Kidney tubule cell (primary cell): Measurements from ENCODE around the gene RPP38.

Experiments used
- DNase-seq: peaks from one replicate; pipeline ENCODE4 v3.0.0-alpha.2; 2018; ENCODE audit warnings: low spot score

The RPP38 gene

GRCh38 chr10:15112657-15113056 lies 15.5 kb downstream of the RPP38 start:
- no peak for DNase-seq

GRCh38 chr10:15113766-15114165 lies 16.6 kb downstream of the RPP38 start:
- no peak for DNase-seq

DNA sequence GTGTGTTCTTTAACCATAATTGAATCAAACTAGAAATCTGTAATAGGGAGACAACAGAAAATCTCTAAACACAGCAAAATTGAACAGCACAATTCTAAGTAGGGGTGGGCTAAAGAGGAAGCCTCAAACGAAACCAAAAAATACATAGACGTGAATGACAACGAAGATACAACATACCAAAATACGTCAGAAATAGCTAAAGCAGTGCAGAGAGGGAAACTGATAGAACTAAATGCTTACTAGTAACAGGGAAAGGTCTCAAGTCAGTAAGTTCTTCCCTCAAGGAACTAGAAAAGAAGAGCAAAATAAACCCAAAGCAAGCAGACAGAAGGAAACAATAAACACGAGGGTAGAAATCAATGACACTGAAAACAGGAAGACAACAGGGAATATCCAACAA lies 19.1 kb downstream of the RPP38 start:
- DNase-seq, result no peak

DNA sequence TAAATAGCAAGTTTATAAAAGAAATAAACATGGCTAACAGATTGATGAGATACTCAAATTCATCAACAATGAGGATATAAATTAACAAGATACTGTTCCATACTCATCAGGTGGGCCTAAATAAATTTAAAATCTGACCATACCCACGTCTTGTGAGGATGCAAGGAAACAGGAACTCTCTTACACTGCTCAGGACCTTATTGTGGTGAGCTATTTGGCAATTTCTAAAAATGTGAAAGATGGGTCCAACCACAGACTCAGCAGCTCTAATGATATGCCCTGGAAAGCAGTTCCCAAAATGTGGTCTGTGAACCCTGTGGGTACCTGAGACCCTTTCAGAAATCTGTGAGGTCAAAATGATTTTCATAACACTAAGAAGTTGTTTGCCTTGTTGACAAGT lies 21.5 kb downstream of the RPP38 start:
- no peak for DNase-seq

DNA sequence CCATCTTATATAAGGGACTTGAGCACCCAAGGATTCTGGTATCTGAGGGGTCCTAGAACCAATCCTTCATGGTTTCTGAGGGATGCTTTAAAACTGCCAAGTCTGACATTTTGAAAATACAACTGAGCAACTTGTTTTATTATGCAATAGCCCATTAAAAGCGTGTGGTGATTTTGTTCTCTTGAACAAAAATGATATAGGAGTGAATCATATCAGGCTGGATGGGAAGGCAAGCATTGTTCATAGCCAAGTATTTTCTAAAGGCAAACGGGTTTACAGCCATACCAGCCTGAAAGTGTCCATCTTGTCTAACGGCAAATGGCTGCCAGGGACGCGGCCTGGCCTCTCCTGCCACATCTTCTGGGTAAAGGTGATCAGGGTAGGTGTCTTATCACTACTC lies 23.4 kb downstream of the RPP38 start:
- no peak for DNase-seq

- DNase-seq, result no peak
Measured at GRCh38 chr10:15121707-15122106, 24.6 kb downstream of the RPP38 start.

DNA sequence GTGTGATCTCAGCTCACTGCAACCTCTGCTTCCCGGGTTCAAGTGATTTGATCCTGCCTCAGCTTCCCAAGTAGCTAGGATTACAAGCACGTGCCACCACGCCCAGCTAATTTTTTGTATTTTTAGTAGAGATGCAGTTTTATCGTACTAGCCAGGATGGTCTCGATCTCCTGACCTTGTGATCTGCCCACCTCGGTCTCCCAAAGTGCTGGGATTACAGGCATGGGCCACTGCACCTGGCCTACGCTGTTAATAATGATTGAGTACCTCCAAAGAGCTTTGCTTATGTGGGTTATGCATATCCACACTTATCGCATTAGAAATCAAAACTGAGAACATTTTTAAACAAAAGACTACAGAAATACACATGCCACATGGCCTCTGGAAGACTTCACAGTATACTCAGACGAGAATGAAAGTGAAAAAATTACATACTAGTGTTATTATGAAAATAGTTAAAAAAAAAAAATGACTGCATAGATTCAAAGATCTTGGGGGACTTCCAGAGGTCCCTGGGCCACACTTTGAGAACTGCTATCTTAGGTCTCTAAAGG lies 25.4 kb downstream of the RPP38 start:
- DNase-seq, result no peak

- DNase-seq, result no peak
Measured at GRCh38 chr10:15123749-15124184, 26.6 kb downstream of the RPP38 start.

DNA sequence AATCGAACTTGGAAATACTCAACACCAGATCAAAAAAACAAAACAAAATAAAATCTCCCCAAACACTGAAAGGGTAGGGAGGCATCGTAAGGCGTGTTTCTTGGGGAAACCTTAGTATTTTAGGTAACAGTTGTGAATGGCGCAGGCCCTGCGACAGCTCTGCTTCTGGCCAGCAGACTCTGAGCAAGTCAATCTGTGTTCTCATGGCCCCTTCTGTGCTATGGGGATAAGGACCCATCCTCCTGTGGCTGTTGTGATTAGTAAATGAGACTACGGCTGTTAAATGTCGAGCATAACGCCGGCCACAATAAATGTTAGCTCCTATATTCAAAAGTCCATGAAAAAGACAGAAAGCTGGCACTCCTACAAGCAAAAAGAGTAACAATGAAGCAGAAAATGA lies 27.0 kb downstream of the RPP38 start:
- no peak for DNase-seq

GRCh38 chr10:15124908-15125307 lies 27.8 kb downstream of the RPP38 start:
- no peak for DNase-seq

DNA sequence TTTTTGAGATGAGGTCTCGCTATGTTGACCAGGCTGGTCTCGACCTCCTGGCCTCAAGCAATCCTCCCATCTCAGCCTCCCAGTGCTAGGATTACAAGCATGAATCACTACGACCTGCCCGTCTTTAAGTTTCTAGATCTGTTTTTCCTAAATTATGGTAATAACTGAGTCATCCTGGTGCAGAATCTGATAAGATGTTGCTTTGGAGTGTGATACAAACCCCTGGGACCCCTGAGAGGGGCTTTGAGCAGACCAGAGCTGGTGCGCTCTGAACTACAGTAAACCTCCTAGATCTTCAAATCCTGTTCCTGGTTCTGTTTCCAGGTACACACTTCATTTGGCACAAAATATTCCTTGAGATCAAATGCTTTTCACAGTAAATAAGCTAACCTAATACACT lies 34.2 kb downstream of the RPP38 start:
- no peak for DNase-seq

GRCh38 chr10:15136129-15137035 lies 39.2 kb downstream of the RPP38 start:
- no peak for DNase-seq

- no peak for DNase-seq
Measured at GRCh38 chr10:15137036-15137359, 39.8 kb downstream of the RPP38 start.

DNA sequence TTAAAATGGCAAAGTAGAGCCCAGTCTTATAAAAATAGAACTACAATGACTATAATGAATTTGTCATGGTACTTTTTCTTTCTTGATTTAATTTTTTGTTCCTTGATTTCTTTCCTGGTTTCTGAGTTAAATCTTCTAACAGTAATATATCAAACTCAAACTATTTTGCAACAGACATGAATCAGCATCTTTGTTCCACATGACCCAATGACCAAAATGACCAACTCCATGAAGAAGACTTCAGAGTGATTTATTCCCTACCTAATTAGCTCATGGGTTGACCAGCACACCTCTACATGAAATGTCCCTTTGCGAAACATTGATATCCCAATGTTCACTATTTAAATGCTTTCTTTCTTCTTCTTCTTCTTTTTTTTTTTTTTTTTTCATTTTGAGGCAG lies 40.5 kb downstream of the RPP38 start:
- DNase-seq, result no peak

DNA sequence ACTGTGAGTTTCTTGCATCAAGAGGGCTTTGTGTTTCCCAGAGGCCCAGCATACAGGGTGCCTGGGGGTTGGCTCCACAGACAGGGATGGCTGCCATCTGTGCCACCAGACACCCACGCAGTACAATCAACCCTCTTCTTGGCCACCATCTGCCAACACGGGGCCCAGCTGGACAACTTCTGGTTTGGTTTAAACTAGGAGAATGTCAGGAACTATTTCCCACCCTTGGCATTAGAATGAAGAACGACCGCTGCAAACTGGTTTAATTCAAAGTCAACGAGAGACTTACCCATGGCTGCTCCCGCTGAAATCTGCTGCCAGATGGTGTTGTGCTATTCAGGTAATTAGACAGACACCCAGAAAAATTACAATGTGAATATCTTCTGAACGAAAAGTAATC lies 43.5 kb downstream of the RPP38 start:
- no peak for DNase-seq

DNA sequence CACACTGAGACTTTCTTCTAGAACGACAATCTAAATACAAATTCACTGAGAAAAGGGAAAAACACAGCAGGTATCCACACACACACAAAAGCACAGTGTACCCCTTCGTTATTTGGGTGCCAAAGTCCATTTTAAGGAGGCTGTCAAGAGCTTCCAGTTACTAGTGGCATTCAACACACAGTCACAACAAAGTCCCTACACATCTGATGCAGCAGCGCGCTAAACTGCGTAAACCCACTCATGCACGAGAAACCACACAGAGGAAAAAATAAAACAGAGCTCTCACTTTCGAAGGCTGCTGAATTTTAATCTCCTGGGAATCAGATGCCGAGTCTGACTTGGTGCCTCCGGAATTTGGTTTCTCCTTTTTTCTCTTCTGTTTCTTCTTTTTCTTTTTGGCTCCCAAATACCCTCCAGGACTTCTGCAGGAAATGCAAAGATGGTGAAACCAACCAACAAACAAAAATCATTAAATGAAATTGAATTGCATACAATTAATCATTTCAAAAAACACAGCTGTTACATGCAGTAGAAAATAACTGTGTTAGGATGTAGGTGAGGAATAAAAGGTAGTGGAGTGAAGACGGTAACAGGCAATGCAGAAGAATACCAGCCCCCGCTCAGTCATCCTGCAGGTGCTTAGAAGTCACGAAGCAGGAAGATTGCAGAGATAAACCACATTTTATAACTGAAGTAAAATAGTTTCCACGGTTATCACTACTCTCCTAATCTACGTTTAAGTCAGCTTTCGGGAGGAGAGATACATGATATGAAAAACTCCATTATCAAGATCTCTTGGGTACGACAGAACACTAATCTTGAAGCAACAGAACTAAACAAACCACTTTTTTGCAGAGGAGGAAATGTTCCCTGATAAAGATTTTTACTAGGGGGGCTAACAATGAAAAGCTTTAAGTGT lies 44.2 kb downstream of the RPP38 start:
- no peak for DNase-seq

- no peak for DNase-seq
Measured at GRCh38 chr10:15144788-15145187, 47.6 kb downstream of the RPP38 start.

DNA sequence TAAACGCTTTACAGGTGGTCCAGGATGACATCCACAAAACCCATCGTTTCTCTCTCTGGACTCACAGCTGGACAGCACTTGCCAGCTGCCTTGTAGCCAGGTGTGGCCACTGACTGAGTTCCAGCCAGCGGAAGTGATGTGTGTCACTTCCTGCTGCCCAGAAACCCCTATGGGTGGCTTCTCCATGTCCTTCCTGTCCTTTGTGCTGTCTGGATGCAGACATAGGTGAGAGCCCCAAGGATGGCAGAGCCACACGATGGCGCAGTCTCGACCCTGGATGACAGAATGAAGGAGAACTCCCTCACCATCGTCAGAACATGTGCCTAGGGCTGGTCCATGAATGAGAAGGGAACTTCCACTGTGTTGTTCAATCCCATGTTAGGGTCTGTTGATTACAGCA lies 49.2 kb downstream of the RPP38 start:
- DNase-seq, result no peak

DNA sequence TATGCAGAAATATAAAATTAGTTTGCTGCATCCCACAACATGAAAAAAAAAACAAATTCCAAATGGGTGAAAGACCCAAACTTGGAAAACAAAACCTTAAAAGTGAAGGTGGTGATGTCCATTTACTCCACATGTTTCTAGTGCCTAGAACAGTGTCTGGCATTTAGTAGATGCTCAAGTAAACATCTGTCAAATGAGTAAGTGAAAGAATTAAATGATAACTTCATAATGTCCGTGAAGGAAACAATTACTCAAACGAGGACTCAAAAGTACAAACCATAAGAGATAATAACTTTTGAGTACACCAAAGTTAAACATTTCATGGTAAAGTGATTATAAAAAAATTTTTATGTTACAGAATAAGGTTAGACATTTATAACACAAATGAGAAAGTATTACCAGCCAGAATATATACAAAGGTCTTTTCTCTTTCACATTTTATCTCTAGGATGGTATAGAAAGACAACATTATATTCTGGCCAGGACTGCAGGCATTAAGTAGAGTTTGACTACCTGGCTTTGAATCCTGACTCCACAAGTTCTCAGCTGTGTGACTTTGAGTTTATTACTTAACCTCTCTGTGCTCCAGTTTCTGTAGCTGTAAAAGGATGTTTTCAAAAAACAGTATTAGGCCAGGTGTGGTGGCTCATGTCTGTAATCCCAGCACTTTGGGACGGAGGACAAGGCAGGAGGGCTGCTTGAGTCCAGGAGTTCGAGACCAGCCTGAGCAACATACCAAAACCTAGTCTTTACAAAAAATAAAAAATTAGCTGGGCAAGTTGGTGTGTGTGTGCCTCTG lies 50.6 kb downstream of the RPP38 start:
- no peak for DNase-seq

GRCh38 chr10:15149042-15149771 lies 52.1 kb downstream of the RPP38 start:
- no peak for DNase-seq

DNA sequence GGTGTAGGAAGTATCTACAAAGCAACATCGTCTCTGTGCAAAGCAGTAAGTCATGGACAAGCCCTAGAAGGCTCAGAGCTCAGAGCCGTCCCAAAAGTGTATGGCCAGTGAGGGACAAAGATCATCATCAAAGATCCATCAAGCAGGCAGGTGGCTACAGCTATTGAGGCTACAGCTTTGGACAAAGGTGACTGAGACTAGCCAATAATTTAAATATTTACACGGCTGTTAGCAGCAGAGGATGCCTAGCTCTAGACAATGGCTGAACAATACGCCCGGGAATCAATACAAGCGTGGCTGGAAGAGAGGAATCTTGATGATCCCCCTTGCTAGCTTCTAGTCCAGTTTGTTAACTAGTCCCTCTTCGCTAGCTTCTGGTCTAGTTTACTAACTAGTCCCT lies 53.4 kb downstream of the RPP38 start:
- DNase-seq, result no peak
